Naive B cell (primary cell): Measurements from ENCODE around the gene THAP4. TPM values are rescaled to one million over a fixed set of nuclear protein-coding genes. Genes with fewer than 3 reads are reported as not detected.

Experiments used
- ATAC-seq, 2 donors: fragments of 150-1000 bp; cut with Tn5 transposase; 2 replicates each; pipeline ENCODE4 v1.10.0; 2021; ENCODE audit warnings: low read depth in 2 of 2, mild to moderate bottlenecking in 2 of 2, moderate library complexity in 2 of 2
- DNase-seq: peaks from one replicate; pipeline ENCODE4 v3.0.0; 2022
- H3K27ac Mint-ChIP-seq, 6 donors: one replicate each; pipeline ENCODE4 v1.8.0; 2020 to 2022; ENCODE audit warnings: mild to moderate bottlenecking in 6 of 6, mixed read lengths in 6 of 6, moderate library complexity in 5 of 6, inconsistent platforms in 2 of 6
- H3K27me3 Mint-ChIP-seq, 3 donors: one replicate each; pipeline ENCODE4 v1.8.0; 2021 to 2022; ENCODE audit warnings: mixed read lengths in 3 of 3, mild to moderate bottlenecking in 1 of 3
- H3K36me3 Mint-ChIP-seq, 2 donors: one replicate each; pipeline ENCODE4 v1.8.0; 2020 to 2022; ENCODE audit warnings: mixed read lengths in 2 of 2, inconsistent platforms in 1 of 2, mild to moderate bottlenecking in 1 of 2
- H3K4me1 Mint-ChIP-seq, 3 donors: one replicate each; pipeline ENCODE4 v1.8.0; 2020 to 2022; ENCODE audit warnings: mixed read lengths in 3 of 3, inconsistent platforms in 1 of 3, mild to moderate bottlenecking in 1 of 3, moderate library complexity in 1 of 3
- H3K4me3 Mint-ChIP-seq, 8 donors: one replicate each; pipeline ENCODE4 v1.8.0; 2020 to 2022; ENCODE audit warnings: mild to moderate bottlenecking in 8 of 8, mixed read lengths in 8 of 8, moderate library complexity in 8 of 8, inconsistent platforms in 2 of 8
- H3K9me3 Mint-ChIP-seq, 7 donors: one replicate each; pipeline ENCODE4 v1.8.0; 2020 to 2022; ENCODE audit warnings: mixed read lengths in 7 of 7, mild to moderate bottlenecking in 5 of 7, inconsistent platforms in 2 of 7, moderate library complexity in 1 of 7
- polyA plus RNA-seq, 6 donors: library from polyadenylated mRNA; unstranded; fragments of 300-500 nt; fragmentation: Illumina TruSeq; gene quantifications; one replicate each; pipeline ENCODE4 v1.2.3, GENCODE V29; 2021; ENCODE audit warnings: low read depth in 6 of 6

Gene THAP4
- polyA plus RNA-seq, 6 donors from 2014 or later = 23.8 to 48.4 (median 29.9) TPM

- no peak overlapping the region for H3K27ac Mint-ChIP-seq
- ATAC-seq (no peak), DNase-seq (no peak)
- H3K4me1 Mint-ChIP-seq = peaks cover 0 to 10% (median 5%) of the 10 kb centered on the region in 3 donors
- no peaks in the 10 kb centered on the region for H3K9me3 Mint-ChIP-seq
- no peak overlapping the region for H3K4me3 Mint-ChIP-seq
- H3K27me3 Mint-ChIP-seq = peaks cover 3 to 20% (median 8%) of the 10 kb centered on the region in 3 donors
- H3K36me3 Mint-ChIP-seq = no peaks in the 10 kb centered on the region
Observed at GRCh38 chr2:241564596-241565410, 72.2 kb downstream of the THAP4 start.

DNA sequence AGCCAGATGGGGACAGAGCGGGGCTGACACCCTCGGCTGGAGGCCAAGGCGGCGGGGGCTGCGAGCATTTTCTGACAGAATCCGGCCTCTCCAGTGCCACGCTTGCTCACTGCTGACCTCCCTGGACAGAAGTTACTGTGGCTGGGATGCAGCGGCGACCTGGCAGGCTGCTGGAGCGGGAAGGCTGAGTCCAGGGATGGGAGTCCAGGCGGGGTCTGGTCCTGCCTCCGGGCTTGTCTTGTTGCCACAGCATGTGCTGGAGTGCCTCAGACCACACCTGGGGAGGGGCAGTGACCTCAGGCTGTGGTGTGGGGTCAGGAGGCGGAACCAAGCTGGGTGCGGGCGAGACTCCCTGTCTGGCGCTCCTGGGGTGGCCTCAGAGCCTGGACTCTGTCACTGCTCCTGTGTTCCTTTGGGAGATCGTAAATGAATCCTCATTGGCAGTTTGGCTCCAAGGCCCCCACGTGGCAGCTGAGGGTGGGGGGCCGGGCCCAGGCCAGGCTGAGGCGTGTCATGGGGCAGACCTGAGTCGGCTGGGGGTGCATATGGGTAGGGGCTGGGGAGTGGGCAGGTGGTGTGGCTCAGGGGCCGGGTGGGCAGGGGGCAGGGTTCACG is 72.9 kb downstream of the THAP4 start:
- DNase-seq (no peak), ATAC-seq (no peak)
- peaks cover 0 to 9% (median 7%) of the 10 kb centered on the region in 3 donors for H3K4me1 Mint-ChIP-seq
- no peaks in the 10 kb centered on the region for H3K36me3 Mint-ChIP-seq
- no peaks in the 10 kb centered on the region for H3K9me3 Mint-ChIP-seq
- H3K27me3 Mint-ChIP-seq = peaks cover 4 to 23% (median 8%) of the 10 kb centered on the region in 3 donors
- no peak overlapping the region for H3K27ac Mint-ChIP-seq
- H3K4me3 Mint-ChIP-seq = no peak overlapping the region

- Mint-ChIP-seq H3K4me3 (no peak overlapping the region), H3K4me1 (peaks cover 0 to 9% (median 7%) of the 10 kb centered on the region in 3 donors), H3K27ac (no peak overlapping the region), H3K9me3 (no peaks in the 10 kb centered on the region), H3K27me3 (peaks cover 4 to 24% (median 9%) of the 10 kb centered on the region in 3 donors), H3K36me3 (no peaks in the 10 kb centered on the region)
- no peak for ATAC-seq
- no peak for DNase-seq
Observed at GRCh38 chr2:241563571-241563980, 73.4 kb downstream of the THAP4 start.

- peaks cover 0 to 13% (median 7%) of the 10 kb centered on the region in 3 donors for H3K4me1 Mint-ChIP-seq
- no peak overlapping the region for H3K27ac Mint-ChIP-seq
- no peak for DNase-seq
- H3K4me3 Mint-ChIP-seq = no peak overlapping the region
- H3K27me3 Mint-ChIP-seq = peaks cover 8 to 29% (median 14%) of the 10 kb centered on the region in 3 donors
- ATAC-seq = no peak
- peaks cover 0 to 3% (median 2%) of the 10 kb centered on the region in 7 donors for H3K9me3 Mint-ChIP-seq
- H3K36me3 Mint-ChIP-seq = peaks cover 2 to 5% of the 10 kb centered on the region in 2 donors
Observed at GRCh38 chr2:241563031-241563507, 73.9 kb downstream of the THAP4 start.

DNA sequence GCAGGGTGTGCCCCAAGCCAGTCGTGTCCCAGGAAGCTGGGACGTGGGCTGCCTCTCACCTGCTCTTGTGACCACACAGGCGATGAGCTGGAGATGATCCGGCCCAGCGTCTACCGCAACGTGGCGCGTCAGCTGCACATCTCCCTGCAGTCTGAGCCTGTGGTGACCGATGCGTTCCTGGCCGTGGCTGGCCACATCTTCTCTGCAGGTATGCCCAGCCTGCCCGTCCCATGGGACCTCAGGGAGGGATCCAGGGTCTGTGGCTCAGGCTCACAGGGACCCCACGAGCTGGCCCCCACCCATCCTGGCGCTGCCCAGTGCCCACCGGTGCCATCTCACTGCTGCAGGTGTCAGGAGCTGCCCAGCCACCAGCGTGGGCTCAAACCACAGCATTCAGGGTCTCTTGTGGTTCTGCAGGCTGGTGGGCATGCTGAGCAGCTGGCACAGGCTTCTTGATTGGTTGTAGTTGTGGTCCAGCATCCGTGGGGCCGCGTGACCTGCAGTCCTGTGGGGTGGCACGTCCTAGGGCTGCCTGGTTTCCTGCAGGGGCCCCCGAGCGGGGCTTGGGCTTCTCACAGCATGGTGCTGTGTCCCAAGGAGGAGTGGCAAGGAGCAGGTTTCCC is 74.6 kb downstream of the THAP4 start:
- H3K4me1 Mint-ChIP-seq = peaks cover 0 to 13% (median 7%) of the 10 kb centered on the region in 3 donors
- DNase-seq = no peak
- ATAC-seq = no peak
- peaks cover 4 to 9% (median 8%) of the 10 kb centered on the region in 7 donors for H3K9me3 Mint-ChIP-seq
- no peak overlapping the region for H3K27ac Mint-ChIP-seq
- H3K36me3 Mint-ChIP-seq = peaks cover 9 to 12% of the 10 kb centered on the region in 2 donors
- no peak overlapping the region for H3K4me3 Mint-ChIP-seq
- H3K27me3 Mint-ChIP-seq = peaks cover 15 to 36% (median 21%) of the 10 kb centered on the region in 3 donors

DNA sequence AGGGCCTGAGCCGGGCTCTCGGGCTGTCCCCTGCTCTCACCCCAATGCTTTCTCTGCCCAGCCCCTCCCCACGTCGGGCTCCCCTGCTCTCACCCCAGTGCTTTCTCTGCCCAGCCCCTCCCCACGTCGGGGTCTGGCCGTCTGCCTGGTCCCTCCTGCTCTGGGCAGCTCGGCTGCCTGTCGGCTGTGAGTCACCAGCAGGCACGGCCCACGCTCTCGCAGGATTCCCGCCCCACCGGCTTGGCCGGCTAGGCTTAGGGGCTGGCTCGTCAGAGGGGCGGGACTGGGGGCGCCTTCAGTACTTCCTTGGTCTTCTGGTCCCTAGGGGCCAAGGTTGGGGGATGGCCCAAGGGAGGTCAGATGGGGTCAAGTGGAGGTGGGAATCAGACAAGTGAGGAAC is 75.1 kb downstream of the THAP4 start:
- ATAC-seq = no peak
- H3K9me3 Mint-ChIP-seq = peaks cover 7 to 15% (median 13%) of the 10 kb centered on the region in 7 donors
- peaks cover 0 to 13% (median 7%) of the 10 kb centered on the region in 3 donors for H3K4me1 Mint-ChIP-seq
- peaks cover 17 to 41% (median 26%) of the 10 kb centered on the region in 3 donors for H3K27me3 Mint-ChIP-seq
- H3K36me3 Mint-ChIP-seq = peaks cover 9 to 17% of the 10 kb centered on the region in 2 donors
- H3K27ac Mint-ChIP-seq = no peak overlapping the region
- no peak overlapping the region for H3K4me3 Mint-ChIP-seq
- DNase-seq = no peak

DNA sequence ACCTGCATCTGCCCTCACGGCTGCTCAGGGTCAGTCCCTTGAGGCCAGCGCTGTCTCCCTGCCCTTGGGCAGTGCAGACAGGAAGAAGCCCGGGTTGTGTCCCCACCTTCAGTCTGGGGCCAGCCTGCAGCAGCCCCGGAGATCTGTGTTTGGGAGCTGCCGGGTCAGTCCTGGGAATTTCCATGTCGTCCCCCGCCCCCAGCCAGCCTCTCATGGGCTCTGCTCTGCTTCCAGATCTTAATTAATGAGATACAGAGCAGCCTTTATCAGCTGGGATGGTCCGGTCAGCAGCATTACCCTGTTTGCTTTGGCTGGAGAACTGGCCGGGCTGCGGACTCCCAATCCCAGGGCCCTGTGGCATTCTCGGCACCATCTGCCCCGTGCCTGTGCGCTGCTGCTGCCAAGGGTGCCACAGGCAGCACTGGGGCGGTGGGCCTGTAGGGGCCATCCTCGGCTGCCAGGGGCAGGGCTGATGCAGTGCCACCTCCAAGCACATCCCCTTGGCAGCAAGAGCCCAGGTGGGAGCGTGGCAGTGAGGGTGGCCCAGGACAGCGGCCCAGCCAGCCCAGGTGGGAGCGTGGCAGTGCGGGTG is 76.0 kb downstream of the THAP4 start:
- peaks cover 23 to 46% (median 28%) of the 10 kb centered on the region in 3 donors for H3K27me3 Mint-ChIP-seq
- H3K27ac Mint-ChIP-seq = no peak overlapping the region
- DNase-seq = no peak
- peaks cover 9 to 23% (median 20%) of the 10 kb centered on the region in 7 donors for H3K9me3 Mint-ChIP-seq
- peaks cover 9 to 21% of the 10 kb centered on the region in 2 donors for H3K36me3 Mint-ChIP-seq
- ATAC-seq = no peak
- peak overlapping the region in 2 of 8 donors; percentile 49 to 61 for H3K4me3 Mint-ChIP-seq
- peaks cover 0 to 13% (median 7%) of the 10 kb centered on the region in 3 donors for H3K4me1 Mint-ChIP-seq

GRCh38 chr2:241560162-241560882 is 76.6 kb downstream of the THAP4 start:
- peaks cover 0 to 13% (median 7%) of the 10 kb centered on the region in 3 donors for H3K4me1 Mint-ChIP-seq
- DNase-seq (no peak), ATAC-seq (no peak)
- H3K36me3 Mint-ChIP-seq = peaks cover 9 to 21% of the 10 kb centered on the region in 2 donors
- H3K4me3 Mint-ChIP-seq = peak overlapping the region in 6 of 8 donors; percentile 64 to 80 (median 75)
- H3K9me3 Mint-ChIP-seq = peaks cover 13 to 30% (median 27%) of the 10 kb centered on the region in 7 donors
- peaks cover 29 to 52% (median 34%) of the 10 kb centered on the region in 3 donors for H3K27me3 Mint-ChIP-seq
- no peak overlapping the region for H3K27ac Mint-ChIP-seq

GRCh38 chr2:241559323-241560161 is 77.4 kb downstream of the THAP4 start:
- peaks cover 13 to 33% (median 29%) of the 10 kb centered on the region in 7 donors for H3K9me3 Mint-ChIP-seq
- peak overlapping the region in 1 of 6 donors; percentile 27 for H3K27ac Mint-ChIP-seq
- peak overlapping the region; percentile 57 to 80 (median 74) for H3K4me3 Mint-ChIP-seq
- ATAC-seq (peak in 1 of 2 donors; percentile 28), DNase-seq (no peak)
- H3K27me3 Mint-ChIP-seq = peaks cover 35 to 59% (median 42%) of the 10 kb centered on the region in 3 donors
- peaks cover 9 to 21% of the 10 kb centered on the region in 2 donors for H3K36me3 Mint-ChIP-seq
- H3K4me1 Mint-ChIP-seq = peaks cover 0 to 13% (median 7%) of the 10 kb centered on the region in 3 donors

DNA sequence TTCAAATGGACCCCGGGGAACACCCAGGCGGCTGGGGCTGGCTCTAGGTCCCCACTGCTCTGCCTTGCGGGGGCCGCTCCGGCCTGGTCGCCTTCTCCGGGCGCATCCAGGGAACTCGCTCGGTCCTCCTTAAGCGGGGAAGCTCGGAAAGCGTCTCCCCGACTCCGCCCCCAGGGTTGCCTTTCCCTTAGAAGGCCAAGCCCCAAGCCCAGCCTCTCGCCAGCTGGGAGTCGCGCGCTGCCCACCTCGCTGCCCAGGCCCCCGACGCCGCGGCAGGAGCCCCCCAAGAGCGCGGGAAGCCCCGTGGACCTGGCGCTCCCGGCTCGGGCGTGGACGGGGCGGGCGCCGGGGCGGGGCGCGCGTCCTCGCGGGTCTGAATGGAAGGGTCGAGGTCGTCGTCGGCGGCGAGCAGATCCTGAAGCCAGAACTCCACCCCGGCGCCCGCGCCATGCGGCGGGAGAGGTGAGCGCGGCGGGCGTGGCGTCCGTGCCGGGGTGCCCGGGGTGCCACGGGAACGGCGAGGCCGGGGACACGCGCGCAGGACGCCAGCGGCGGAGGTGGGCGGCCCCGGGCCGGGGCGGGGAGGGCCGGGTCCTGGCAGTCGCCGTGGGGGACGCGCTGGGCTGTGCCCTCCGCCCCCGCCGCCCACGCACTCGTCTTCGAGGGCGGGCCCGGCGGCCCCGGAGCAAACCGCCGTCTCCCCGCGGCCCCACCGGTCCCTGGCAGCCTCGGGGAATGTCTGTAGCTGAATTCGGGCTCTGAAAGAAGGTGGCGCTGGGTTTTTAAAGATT is 78.2 kb downstream of the THAP4 start, which contains the start of gene BOK:
Gene BOK, plus strand, starts transcription at position 214 of the 791 bp plus-strand sequence. CDS start 739 bp downstream, outside the sequence.
- Mint-ChIP-seq H3K27me3 (peaks cover 36 to 67% (median 50%) of the 10 kb centered on the region in 3 donors), H3K27ac (peak within 1 kb of the TSS in 1 of 6 donors; percentile 39), H3K9me3 (peaks cover 15 to 34% (median 29%) of the 10 kb centered on the region in 7 donors), H3K36me3 (peaks cover 9 to 21% of the 10 kb centered on the region in 2 donors), H3K4me1 (peaks cover 0 to 13% (median 7%) of the 10 kb centered on the region in 3 donors), H3K4me3 (peak within 1 kb of the TSS; percentile 63 to 82 (median 72))
- no peak for DNase-seq
- peak; percentile 27 to 33 for ATAC-seq

DNA sequence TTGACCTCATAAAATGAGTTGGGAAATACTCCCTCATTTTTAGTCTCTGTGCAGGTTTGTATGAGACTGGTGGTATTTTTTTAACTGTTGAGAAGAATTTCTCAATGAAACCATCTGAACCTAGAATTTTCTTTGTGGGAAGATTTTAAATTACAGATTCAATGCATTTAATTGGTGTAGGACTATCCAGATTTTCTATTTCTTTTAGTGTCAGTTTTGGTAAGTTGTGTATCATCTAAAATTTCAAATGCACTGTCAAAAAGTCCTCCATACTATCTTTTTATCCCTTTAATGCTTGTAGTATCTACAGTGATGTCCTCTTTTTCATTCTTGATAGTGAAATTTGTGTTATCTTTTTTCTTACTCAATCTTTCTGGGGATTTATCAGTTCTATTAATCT is 80.2 kb downstream of the THAP4 start:
- Mint-ChIP-seq H3K4me1 (peaks cover 0 to 13% (median 7%) of the 10 kb centered on the region in 3 donors), H3K4me3 (no peak overlapping the region), H3K27me3 (peaks cover 43 to 78% (median 69%) of the 10 kb centered on the region in 3 donors), H3K27ac (no peak overlapping the region), H3K36me3 (peaks cover 9 to 21% of the 10 kb centered on the region in 2 donors), H3K9me3 (peaks cover 16 to 34% (median 29%) of the 10 kb centered on the region in 7 donors)
- DNase-seq (no peak), ATAC-seq (no peak)
